Activated T-cell treated with anti-CD3 and anti-CD28 coated beads, Interleukin-2, amount 50 U/mL, for 48 hours (primary cell): ENCODE data around the gene TCF7L2.

Experiments
- DNase-seq, 2 experiments: peaks; one replicate each; pipeline ENCODE4 v3.0.0-alpha.2; 2020

Gene TCF7L2

DNA sequence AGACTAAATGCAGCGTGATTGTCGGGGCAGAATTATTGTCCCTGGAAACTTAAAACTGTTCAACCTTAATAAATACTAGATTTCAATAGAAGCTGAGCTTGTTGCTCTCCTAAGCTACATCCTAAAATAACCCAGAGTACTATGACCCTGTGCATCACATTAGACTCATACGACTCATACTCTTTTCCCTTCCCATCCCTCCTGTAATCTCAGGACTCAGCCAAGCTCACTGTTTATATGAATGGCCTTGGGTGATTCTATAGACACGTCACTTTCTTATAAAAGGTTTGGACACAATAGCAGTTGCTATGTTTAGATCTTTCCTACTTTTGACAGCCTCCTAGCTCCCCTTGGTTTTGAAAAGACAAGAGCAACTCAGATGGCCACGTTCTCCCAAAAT is 17.2 kb downstream of the TCF7L2 start:
- DNase-seq = no peak

GRCh38 chr10:112969131-112969530 is 19.1 kb downstream of the TCF7L2 start:
- no peak for DNase-seq

- no peak for DNase-seq
Observed at GRCh38 chr10:112969542-112969941, 19.5 kb downstream of the TCF7L2 start.

DNA sequence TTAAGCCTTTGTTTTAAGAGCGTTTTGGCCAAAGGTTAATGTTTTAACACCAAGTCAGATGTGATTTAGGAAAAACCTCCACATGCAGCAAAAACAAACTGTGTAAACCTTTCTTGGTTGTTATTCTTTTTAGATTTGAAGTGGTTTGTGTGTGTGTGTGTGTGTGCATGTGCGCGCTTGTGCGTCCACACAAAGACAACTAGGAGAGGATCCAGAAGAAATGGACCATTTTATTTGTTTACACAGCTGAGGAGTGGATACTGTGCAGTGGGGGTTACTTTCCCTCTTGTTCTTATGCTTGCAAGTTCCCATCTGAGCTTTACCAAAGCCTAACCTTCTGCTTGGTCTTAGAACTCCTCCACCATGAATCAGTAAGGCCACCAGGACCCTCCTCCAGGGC is 20.0 kb downstream of the TCF7L2 start:
- no peak for DNase-seq

DNA sequence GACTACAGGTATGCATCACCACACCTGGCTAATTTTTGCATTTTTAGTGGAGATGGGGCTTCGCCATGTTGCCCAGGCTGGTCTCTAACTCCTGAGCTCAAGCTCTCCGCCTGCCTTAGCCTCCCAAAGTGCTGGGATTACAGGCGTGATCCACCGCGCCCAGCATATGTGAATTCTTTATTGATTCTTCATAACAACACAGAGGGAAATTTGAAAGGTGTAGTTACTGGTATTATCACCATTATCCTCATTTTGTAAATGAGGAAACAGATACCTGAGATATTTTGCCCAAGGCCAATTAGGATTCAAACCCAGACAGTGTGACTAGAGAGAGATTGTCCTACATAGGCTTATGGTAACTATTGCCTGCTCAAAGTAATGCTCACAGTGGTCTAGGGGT is 22.6 kb downstream of the TCF7L2 start:
- no peak for DNase-seq

- DNase-seq = no peak
Observed at GRCh38 chr10:112973046-112973445, 23.0 kb downstream of the TCF7L2 start.

DNA sequence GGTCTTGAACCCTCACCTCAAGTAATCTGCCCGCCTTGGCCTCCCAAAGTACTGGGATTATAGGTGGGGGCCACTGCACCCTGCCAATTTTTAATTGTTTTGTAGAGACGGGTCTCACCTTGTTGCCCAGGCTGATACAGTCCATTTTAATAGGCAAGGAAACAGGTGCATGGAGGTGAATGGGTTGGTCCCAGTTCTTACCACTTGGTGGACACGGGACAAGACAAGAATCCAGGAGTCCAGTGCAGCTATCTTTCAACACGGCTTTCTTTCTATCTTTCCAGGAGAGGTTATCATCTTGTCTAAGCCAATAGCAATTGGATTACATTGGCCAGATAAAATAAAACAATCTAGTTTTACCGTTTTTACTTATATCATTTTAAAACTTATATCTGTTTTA is 23.8 kb downstream of the TCF7L2 start:
- DNase-seq = no peak

GRCh38 chr10:112977426-112977898 is 27.4 kb downstream of the TCF7L2 start:
- DNase-seq = no peak

- DNase-seq = no peak
Observed at GRCh38 chr10:112979927-112980326, 29.9 kb downstream of the TCF7L2 start.

DNA sequence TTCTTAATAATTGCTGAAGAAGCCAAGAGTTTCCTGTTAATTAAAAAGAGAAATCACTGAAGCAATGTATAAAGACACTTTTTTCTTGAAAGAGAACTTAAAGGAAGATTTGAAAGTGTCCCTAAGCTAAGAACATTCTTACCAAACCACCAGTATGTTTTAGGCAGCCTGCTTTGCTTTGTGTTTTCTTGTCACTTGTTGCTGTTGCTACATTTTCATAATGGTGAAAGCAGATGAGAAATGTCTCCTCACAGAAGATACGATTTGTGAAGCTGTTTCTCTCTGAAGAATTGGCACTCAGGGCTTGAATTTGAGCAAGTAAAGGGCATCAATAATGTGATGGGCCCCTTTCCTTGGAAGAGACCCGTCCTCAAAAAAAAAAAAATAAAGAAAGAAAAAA is 30.9 kb downstream of the TCF7L2 start:
- DNase-seq = no peak

DNA sequence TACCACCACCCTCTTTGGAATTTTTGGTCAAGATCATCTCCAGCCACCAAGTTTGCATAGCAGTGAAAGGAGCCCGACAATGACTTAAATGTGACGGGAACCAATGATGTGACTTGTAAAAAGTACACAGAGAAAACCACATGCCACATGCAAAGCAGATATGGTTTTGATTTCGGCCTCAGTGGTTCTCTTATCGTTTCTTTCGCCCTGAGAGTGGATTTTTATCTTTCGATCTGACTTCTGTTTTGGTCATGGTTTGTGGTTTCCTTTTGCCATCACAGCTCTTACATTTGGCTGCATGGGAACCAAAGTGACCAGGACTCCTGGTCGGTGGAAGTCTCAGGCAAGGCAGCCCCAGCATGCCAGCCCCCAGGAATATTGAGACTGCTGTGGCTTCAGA is 31.5 kb downstream of the TCF7L2 start:
- DNase-seq = peak; percentile 49 to 59

DNA sequence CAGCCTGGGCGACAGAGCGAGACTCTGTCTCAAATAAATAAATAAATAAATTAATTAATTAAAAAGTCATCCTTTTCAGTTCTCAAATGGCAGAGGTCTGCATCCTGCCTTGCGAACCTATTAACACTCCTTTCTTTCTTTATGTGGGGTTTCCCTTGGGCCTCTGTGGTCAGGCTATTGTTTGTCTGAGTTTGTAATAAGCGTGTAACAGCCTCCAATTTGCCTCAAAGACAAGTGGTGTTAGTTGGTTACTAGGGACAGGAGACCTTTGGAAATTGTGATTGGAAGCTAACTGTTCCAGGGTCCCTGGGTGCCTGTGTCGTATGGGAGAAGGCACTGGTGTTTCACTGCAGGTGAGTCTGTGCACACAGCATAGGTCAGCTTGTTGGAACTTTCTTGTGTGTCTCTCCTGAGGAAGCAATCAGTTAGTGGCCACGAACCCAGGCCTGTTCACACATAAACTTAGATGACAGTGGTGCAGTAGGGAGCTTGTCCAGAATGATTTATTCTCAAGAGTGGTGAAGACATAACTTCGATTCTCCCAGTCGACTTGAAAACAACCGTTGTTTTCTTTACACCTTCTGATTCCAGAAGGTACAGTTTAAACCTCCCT is 33.5 kb downstream of the TCF7L2 start:
- no peak for DNase-seq

- DNase-seq = no peak
Observed at GRCh38 chr10:112984756-112985155, 34.7 kb downstream of the TCF7L2 start.

- DNase-seq = peak; percentile 35 to 43
Observed at GRCh38 chr10:112985690-112986543, 35.9 kb downstream of the TCF7L2 start.

DNA sequence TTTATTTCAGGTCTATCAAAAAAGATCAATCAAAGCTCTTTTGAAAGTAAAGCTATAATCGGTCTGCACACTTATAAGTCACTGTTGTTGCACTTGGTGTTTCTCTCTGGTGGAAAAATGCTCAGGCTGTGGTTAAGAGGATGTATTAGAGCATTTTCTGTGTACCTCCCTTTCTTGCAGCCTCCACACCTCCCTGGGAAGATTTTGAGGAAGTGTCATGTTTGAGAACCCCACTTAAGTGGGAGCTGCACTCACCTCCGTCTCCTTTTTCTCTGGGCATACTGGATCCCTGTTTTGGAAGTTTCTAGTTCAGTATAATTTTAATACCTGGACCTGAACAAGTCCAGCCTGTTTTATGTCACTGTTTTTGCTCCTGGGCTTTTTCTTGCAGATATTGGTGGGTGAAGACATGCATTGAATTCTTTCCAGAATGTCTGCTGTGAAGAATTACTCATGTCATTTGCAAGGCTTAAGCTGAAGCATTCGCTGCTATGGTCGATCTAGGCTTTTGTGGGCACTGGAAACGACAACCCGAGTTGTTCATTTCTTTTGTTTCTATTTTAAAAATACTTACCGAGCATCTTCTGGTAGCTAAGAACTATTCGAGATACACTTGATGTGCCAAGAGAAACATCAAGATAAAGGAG is 36.6 kb downstream of the TCF7L2 start:
- DNase-seq = no peak

GRCh38 chr10:112988839-112989406 is 38.9 kb downstream of the TCF7L2 start:
- no peak for DNase-seq

- DNase-seq = no peak
Observed at GRCh38 chr10:112989826-112990225, 39.8 kb downstream of the TCF7L2 start.

- DNase-seq = no peak
Observed at GRCh38 chr10:112990271-112990670, 40.2 kb downstream of the TCF7L2 start.

GRCh38 chr10:112991888-112992491 is 41.9 kb downstream of the TCF7L2 start:
- no peak for DNase-seq

DNA sequence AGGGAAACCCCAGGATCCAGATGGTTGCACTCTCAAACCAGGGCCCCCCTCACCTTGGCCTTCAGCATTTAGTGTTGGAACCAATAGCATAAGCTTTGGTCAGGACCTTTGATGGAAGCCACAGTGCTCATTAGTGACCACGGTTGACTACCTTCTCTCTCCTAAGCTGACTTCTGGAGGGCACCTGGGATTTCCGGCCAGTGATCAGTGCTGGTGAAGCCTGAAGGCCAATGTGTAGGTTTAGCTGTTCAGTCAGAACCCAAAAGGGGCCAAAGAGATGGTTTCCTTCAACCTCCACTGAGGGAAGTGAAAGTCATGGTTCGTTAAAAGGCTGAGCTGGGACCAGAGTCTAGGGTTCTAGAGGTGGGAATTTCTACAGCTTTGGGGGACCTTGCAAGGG is 46.4 kb downstream of the TCF7L2 start:
- no peak for DNase-seq

DNA sequence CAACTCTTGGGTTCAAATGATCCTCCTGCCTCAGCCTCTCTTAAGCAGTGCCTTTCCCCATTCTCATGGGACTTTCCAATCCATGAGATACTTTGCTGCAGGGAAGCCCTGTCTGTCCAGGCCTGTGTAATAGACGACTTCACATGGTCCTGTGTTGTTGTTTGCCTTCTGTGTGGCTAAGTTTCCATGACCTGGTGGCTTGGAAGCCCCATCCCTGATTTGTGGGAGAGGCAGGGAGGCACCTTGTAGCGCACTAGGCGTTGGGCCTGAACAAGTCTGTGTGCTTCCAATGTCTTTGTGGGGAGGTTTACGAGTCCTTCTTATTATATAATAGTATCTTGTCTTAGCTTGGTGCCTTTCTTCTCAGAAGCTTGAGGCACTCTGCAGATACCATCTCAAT is 49.1 kb downstream of the TCF7L2 start:
- DNase-seq = no peak

DNA sequence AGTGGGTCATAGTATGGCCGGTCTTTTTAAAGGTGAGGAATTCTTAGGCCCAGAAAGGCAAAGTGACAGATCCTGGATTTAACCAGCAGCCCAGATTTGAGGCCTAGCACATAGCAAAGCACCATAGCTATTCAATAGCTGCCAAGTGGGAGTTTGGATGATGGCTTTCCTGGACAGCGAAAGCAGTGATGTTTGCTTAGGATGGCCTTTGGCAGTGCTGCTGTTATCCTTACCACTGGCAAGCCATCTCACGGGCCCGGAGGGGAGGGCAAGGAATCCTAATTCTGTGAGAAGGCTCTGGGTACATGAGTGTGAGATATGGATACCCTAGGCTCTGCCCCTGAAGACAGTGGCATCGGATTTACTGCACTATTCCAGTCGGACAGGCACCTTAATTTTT is 50.4 kb downstream of the TCF7L2 start:
- no peak for DNase-seq
